Loucy (cell line): ENCODE measurements around the gene CHRM2.

Source experiments
- H2AFZ ChIP-seq: fragments of 200-600 bp; sonication (generic); 2 replicates; pipeline ENCODE4 v1.6.0; 2016; ENCODE audit warnings: antibody characterized with exemption, mild to moderate bottlenecking, low read length, moderate library complexity
- H3F3A ChIP-seq: fragments of 200-600 bp; 2 replicates; pipeline ENCODE4 v1.6.0; 2016; ENCODE audit warnings: antibody characterized with exemption, low read depth, mild to moderate bottlenecking
- H3K27me3 ChIP-seq: fragments of 200-600 bp; sonication (generic); 2 replicates; pipeline ENCODE4 v1.6.1; 2014; ENCODE audit warnings: low read length, mild to moderate bottlenecking; ENCODE audit not compliant: insufficient read depth, poor library complexity, severe bottlenecking
- H3K36me3 ChIP-seq: fragments of 200-600 bp; sonication (generic); 2 replicates; pipeline ENCODE4 v1.6.1; 2016; ENCODE audit warnings: low read length; ENCODE audit not compliant: insufficient read depth
- H3K4me1 ChIP-seq: fragments of 200-600 bp; sonication (generic); 2 replicates; pipeline ENCODE4 v1.5.1; 2014; ENCODE audit warnings: low read length, mild to moderate bottlenecking; ENCODE audit not compliant: insufficient read depth, poor library complexity, severe bottlenecking
- H3K4me2 ChIP-seq: fragments of 200-600 bp; sonication (generic); 2 replicates; pipeline ENCODE4 v1.6.0; 2014; ENCODE audit warnings: antibody characterized with exemption, low read length, low read depth, mild to moderate bottlenecking; ENCODE audit not compliant: poor library complexity, severe bottlenecking
- H3K4me3 ChIP-seq: fragments of 200-600 bp; sonication (generic); 2 replicates; pipeline ENCODE4 v1.5.1; 2014; ENCODE audit warnings: low read length, mild to moderate bottlenecking, mixed read lengths; ENCODE audit not compliant: poor library complexity, severe bottlenecking
- H3K79me2 ChIP-seq: fragments of 200-600 bp; sonication (generic); 2 replicates; pipeline ENCODE4 v1.6.1; 2014; ENCODE audit warnings: low read length; ENCODE audit not compliant: insufficient read depth
- H3K9ac ChIP-seq: fragments of 200-600 bp; sonication (generic); 2 replicates; pipeline ENCODE4 v1.6.0; 2014; ENCODE audit warnings: mild to moderate bottlenecking, low read depth, low read length, moderate library complexity; ENCODE audit not compliant: poor library complexity, severe bottlenecking
- H3K9me2 ChIP-seq: fragments of 200-600 bp; sonication (generic); replicated peaks from 2 replicates; pipeline ENCODE4 v1.6.1; 2016; ENCODE audit warnings: low read depth, low read length, mixed read lengths
- H3K9me3 ChIP-seq: fragments of 200-600 bp; sonication (generic); 2 replicates; pipeline ENCODE4 v1.6.1; 2014; ENCODE audit warnings: mild to moderate bottlenecking, antibody characterized with exemption, low read length, low read depth; ENCODE audit not compliant: insufficient read depth
- H4K20me1 ChIP-seq: fragments of 200-600 bp; sonication (generic); 2 replicates; pipeline ENCODE4 v1.6.0; 2014; ENCODE audit warnings: antibody characterized with exemption, low read length, mild to moderate bottlenecking; ENCODE audit not compliant: insufficient read depth, poor library complexity, severe bottlenecking
- CTCF ChIP-seq: fragments of 200-600 bp; sonication (generic); conservative IDR thresholded peaks from 2 replicates; pipeline ENCODE4 v1.5.1; 2014; ENCODE audit warnings: mild to moderate bottlenecking, antibody characterized with exemption, low read length
- EZH2phosphoT487 ChIP-seq: fragments of 200-600 bp; IDR thresholded peaks from 2 replicates; pipeline ENCODE4 v1.6.1; 2018; ENCODE audit warnings: antibody characterized with exemption, mild to moderate bottlenecking, moderate library complexity, borderline replicate concordance

CHRM2 gene

GRCh38 chr7:137020351-137020750, 151.9 kb downstream of the CHRM2 start:
- no peak overlapping the region for H3K4me2 ChIP-seq
- no peak overlapping the region for H2AFZ ChIP-seq
- H3K36me3 ChIP-seq, result no peaks in the 10 kb centered on the region
- no peaks in the 10 kb centered on the region for H3K79me2 ChIP-seq
- H3F3A ChIP-seq, result no peaks in the 10 kb centered on the region
- no peak overlapping the region for H3K9ac ChIP-seq
- no peaks in the 10 kb centered on the region for H4K20me1 ChIP-seq
- no peaks in the 10 kb centered on the region for H3K4me1 ChIP-seq
- no peaks in the 10 kb centered on the region for H3K27me3 ChIP-seq
- H3K9me2 ChIP-seq, result no peaks in the 10 kb centered on the region
- no peaks in the 10 kb centered on the region for H3K9me3 ChIP-seq
- no peak for TF ChIP-seq CTCF
- H3K4me3 ChIP-seq, result no peak overlapping the region

- Histone ChIP-seq H3K4me2 (no peak overlapping the region), H4K20me1 (no peaks in the 10 kb centered on the region), H3K36me3 (no peaks in the 10 kb centered on the region), H2AFZ (no peak overlapping the region), H3K9ac (no peak overlapping the region), H3K79me2 (no peaks in the 10 kb centered on the region), H3F3A (no peaks in the 10 kb centered on the region), H3K27me3 (no peaks in the 10 kb centered on the region), H3K9me3 (no peaks in the 10 kb centered on the region), H3K4me3 (no peak overlapping the region), H3K4me1 (no peaks in the 10 kb centered on the region), H3K9me2 (no peaks in the 10 kb centered on the region)
- TF ChIP-seq EZH2phosphoT487, result no peak
- no peak for TF ChIP-seq CTCF
Observed at GRCh38 chr7:137025469-137026175, 157.2 kb downstream of the CHRM2 start.

- Histone ChIP-seq H3K9me3 (no peaks in the 10 kb centered on the region), H3K36me3 (no peaks in the 10 kb centered on the region), H3F3A (no peaks in the 10 kb centered on the region), H3K79me2 (no peaks in the 10 kb centered on the region), H3K4me3 (no peak overlapping the region), H3K9me2 (no peaks in the 10 kb centered on the region), H3K9ac (no peak overlapping the region), H4K20me1 (no peaks in the 10 kb centered on the region), H2AFZ (no peak overlapping the region), H3K4me2 (no peak overlapping the region), H3K27me3 (no peaks in the 10 kb centered on the region), H3K4me1 (no peaks in the 10 kb centered on the region)
- TF ChIP-seq EZH2phosphoT487, result no peak
- no peak for TF ChIP-seq CTCF
Observed at GRCh38 chr7:137026176-137026500, 157.7 kb downstream of the CHRM2 start.
